Spleen (tissue), 7 donors: ENCODE measurements around the gene BAZ1B.

Experiments
- POLR2A ChIP-seq, 3 donors: fragments of 450-650 bp; IDR thresholded peaks; one replicate each; pipeline ENCODE4 v1.5.1; 2017; ENCODE audit warnings: antibody characterized with exemption in 3 of 3, mild to moderate bottlenecking in 1 of 3
- TF ChIP-seq, protein P1 (sequence below), 11 experiments: fragments of 200-600 bp in 7 of 11; fragments of 450-650 bp in 4 of 11; sonication (generic) in 4 of 11; IDR thresholded peaks in 8 of 11; conservative IDR thresholded peaks in 3 of 11; 1 replicate in 7 of 11; 2 replicates in 4 of 11; pipeline versions ENCODE4 v1.4.0 to v1.8.0; 2016 to 2021; ENCODE audit warnings: antibody characterized with exemption in 11 of 11, inconsistent platforms in 4 of 11, mild to moderate bottlenecking in 1 of 11
- donor health status: DM: no; HTN: no; CAD: no; lungs with moderate emphysema.
- donor health status: DM: no; HTN: no; CAD: no.
- donor health status: DM: no; HTN: no; CAD: no.

DNA sequence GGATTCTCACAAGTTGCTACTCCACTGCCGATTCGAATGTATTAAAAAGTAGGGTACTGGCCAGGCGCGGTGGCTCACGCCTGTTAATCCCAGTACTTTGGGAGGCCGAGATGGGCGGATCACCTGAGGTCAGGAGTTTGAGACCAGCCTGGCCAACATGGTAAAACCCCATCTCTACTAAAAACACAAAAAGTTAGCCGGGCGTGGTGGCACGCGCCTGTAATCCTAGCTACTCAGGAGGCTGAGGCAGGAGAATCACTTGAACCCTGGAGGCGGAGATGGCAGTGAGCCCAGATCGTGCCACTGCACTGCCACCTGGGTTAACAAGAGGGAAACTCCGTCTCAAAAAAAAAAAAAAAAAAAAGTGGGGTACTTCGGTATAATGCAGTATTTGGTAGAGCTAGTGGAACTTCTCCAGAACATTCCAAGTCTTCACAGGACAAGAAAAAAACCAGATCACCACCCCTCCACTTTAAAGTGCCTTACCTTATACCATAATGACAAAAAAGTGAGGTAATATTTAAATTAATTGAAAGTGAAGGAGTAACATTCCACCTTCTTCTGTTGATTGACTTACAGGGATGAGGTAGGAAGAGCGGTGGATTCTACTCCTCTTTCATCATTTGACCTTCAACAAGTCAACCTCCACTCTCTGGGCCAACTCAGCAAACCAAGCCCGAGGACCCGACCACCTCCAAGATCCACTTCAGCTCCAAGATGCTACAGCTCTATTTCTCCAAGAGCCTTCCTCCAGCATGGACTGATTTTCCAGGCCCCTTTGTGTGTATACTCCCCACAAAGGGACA is 2.0 kb downstream of the BAZ1B start:
- TF ChIP-seq POLR2A (IDR thresholded peaks at IDR 0.05) = no peak
- TF ChIP-seq, protein P1, sequence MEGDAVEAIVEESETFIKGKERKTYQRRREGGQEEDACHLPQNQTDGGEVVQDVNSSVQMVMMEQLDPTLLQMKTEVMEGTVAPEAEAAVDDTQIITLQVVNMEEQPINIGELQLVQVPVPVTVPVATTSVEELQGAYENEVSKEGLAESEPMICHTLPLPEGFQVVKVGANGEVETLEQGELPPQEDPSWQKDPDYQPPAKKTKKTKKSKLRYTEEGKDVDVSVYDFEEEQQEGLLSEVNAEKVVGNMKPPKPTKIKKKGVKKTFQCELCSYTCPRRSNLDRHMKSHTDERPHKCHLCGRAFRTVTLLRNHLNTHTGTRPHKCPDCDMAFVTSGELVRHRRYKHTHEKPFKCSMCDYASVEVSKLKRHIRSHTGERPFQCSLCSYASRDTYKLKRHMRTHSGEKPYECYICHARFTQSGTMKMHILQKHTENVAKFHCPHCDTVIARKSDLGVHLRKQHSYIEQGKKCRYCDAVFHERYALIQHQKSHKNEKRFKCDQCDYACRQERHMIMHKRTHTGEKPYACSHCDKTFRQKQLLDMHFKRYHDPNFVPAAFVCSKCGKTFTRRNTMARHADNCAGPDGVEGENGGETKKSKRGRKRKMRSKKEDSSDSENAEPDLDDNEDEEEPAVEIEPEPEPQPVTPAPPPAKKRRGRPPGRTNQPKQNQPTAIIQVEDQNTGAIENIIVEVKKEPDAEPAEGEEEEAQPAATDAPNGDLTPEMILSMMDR (IDR thresholded peaks at IDR 0.05 in 8 of 11, conservative IDR thresholded peaks at IDR 0.05 in 3 of 11) = no peak
